ENCODE data around the gene SGK2.
"Not testable (repeated sequence)": the region's sequence is repeated elsewhere in the genome, so short reads cannot be mapped to it uniquely, and the experiment has no call there.

Gene SGK2

GRCh38 chr20:43603124-43603523 lies 44.3 kb downstream of the SGK2 start:
- DNase-seq (ENCODE audit: low read depth), result no peak

GRCh38 chr20:43605715-43606114 lies 46.9 kb downstream of the SGK2 start:
- DNase-seq (ENCODE audit: low read depth), result no peak

GRCh38 chr20:43607278-43607677 lies 48.5 kb downstream of the SGK2 start:
- not testable (repeated sequence) for DNase-seq (ENCODE audit: low read depth)

DNA sequence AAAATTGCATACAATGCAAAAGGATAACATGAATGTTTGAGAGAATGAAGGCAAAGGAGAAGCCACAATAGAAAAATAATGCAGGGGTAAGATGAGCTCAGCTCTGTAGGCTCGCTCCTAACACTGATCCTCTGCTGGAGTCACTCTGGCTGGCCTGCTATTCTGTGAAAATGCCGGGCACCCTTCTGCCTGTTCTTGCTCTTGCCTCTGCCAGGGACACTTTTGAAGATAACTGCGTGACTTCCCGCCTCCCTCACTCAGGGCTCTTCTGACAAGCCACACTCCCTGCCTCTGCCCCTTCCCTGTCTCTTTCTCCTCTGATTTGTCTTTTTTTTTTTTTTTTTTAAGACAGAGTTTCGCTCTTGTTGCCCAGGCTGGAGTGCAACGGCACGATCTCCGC lies 72.8 kb downstream of the SGK2 start:
- DNase-seq (ENCODE audit: low read depth), result no peak

Measured in activated T-helper 9 cell treated with anti-CD3 and anti-CD28 coated beads, Interleukin-2, amount 50 U/mL, for 16 hours (primary cell).